ENCODE data around the gene RPL7L1. TPM values are rescaled to one million over a fixed set of nuclear protein-coding genes. Genes with fewer than 3 reads are reported as not detected.

Gene RPL7L1
- total RNA-seq: 10 to 100 TPM; 47.4 to 61.4 (median 53.7) TPM
- long read RNA-seq, donor 1, full-length matches to known transcripts: 29 of 43 reads
- long read RNA-seq, donor 1, partial matches to known transcripts: 8 of 43 reads
- long read RNA-seq, donor 1, other reads (novel, unspliced or antisense): 6 of 43 reads
- long read RNA-seq, donor 2, full-length matches to known transcripts: 23 of 45 reads
- long read RNA-seq, donor 2, partial matches to known transcripts: 12 of 45 reads
- long read RNA-seq, donor 2, other reads (novel, unspliced or antisense): 10 of 45 reads

GRCh38 chr6:42879372-42880239 lies at the start of gene RPL7L1:
TSS of gene RPL7L1 (plus strand) at chr6:42879616. CDS start at chr6:42879911, 295 bp downstream.
- ATAC-seq (peak; percentile 98), DNase-seq (peak; percentile 83 to 87 (median 86))
- peak; percentile 10 for TF ChIP-seq CTCF (IDR thresholded peaks at IDR 0.05)
- H3K4me3 ChIP-seq: peak within 1 kb of the TSS; percentile 46
- H3K36me3 ChIP-seq (ENCODE audit: low read depth): peaks cover 8% of the 10 kb centered on the region
- intact Hi-C loops (cut with DNase I, micrococcal nuclease): loop anchor here (5.0 kb wide), 1 partner anchor 217 kb away; no protein-coding TSS in a partner anchor
- peaks cover 14% of the 10 kb centered on the region for H3K4me1 ChIP-seq (ENCODE audit: low read depth)
- H3K9me3 ChIP-seq: no peaks in the 10 kb centered on the region

GRCh38 chr6:42831237-42831636 lies 48.2 kb upstream of the RPL7L1 start:
- DNase-seq (no peak), ATAC-seq (no peak)
- no peaks in the 10 kb centered on the region for H3K9me3 ChIP-seq
- no peaks in the 10 kb centered on the region for H3K36me3 ChIP-seq (ENCODE audit: low read depth)
- H3K4me1 ChIP-seq (ENCODE audit: low read depth): no peaks in the 10 kb centered on the region
- intact Hi-C loops (cut with DNase I, micrococcal nuclease): no loop called here
- H3K4me3 ChIP-seq: no peak overlapping the region
- TF ChIP-seq CTCF (IDR thresholded peaks at IDR 0.05): no peak

GRCh38 chr6:42834056-42834455 lies 45.4 kb upstream of the RPL7L1 start:
- H3K4me3 ChIP-seq: no peak overlapping the region
- H3K4me1 ChIP-seq (ENCODE audit: low read depth): no peaks in the 10 kb centered on the region
- no peaks in the 10 kb centered on the region for H3K9me3 ChIP-seq
- intact Hi-C loops (cut with DNase I, micrococcal nuclease): no loop called here
- no peaks in the 10 kb centered on the region for H3K36me3 ChIP-seq (ENCODE audit: low read depth)
- DNase-seq (no peak), ATAC-seq (no peak)
- TF ChIP-seq CTCF (IDR thresholded peaks at IDR 0.05): no peak

- intact Hi-C loops (cut with DNase I, micrococcal nuclease): no loop called here
- ATAC-seq: no peak
Measured at GRCh38 chr6:42841844-42842584, 37.4 kb upstream of the RPL7L1 start.

More at GRCh38 chr6:42841844-42842584, 37.4 kb upstream of the RPL7L1 start:
- H3K36me3 ChIP-seq (ENCODE audit: low read depth): no peaks in the 10 kb centered on the region
- no peak for DNase-seq
- no peaks in the 10 kb centered on the region for H3K9me3 ChIP-seq
- TF ChIP-seq CTCF (IDR thresholded peaks at IDR 0.05): no peak
- H3K4me3 ChIP-seq: no peak overlapping the region
- H3K4me1 ChIP-seq (ENCODE audit: low read depth): peaks cover 6% of the 10 kb centered on the region

Data from mucosa of descending colon (tissue), 3 donors.